SK-N-MC (cell line): Measurements from ENCODE around the gene CDK6.

Source experiments
- EZH2 ChIP-seq: fragments of 200-600 bp; sonication (generic); IDR thresholded peaks from one replicate; pipeline ENCODE4 v1.6.1; 2017; ENCODE audit warnings: antibody characterized with exemption
- FOXP2 ChIP-seq: optimal IDR thresholded peaks from 2 replicates; pipeline ENCODE3; 2011; ENCODE audit warnings: mild to moderate bottlenecking, moderate library complexity; ENCODE audit not compliant: insufficient read depth; ENCODE audit errors: extremely low read length, control extremely low read depth
- POLR2AphosphoS5 ChIP-seq: IDR thresholded peaks from 2 replicates; pipeline ENCODE4 v1.6.1; 2012; ENCODE audit warnings: mild to moderate bottlenecking, low read depth, low read length, borderline replicate concordance

- TF ChIP-seq EZH2: no peak
- TF ChIP-seq POLR2AphosphoS5: no peak
- no peak for TF ChIP-seq FOXP2
These were observed 196.4 kb downstream of the CDK6 start for GRCh38 chr7:92639966-92640365.
